GM19438 (cell line): ENCODE results near the gene NDUFS1.
"Not testable (repeated sequence)": the region's sequence is repeated elsewhere in the genome, so short reads cannot be mapped to it uniquely, and the experiment has no call there.

ENCODE experiments used
- ATAC-seq: cut with Tn5 transposase; IDR thresholded peaks from one replicate; pipeline ENCODE4 v1.9.1; 2021; ENCODE audit warnings: low read depth; ENCODE audit not compliant: unreplicated experiment

Gene NDUFS1

GRCh38 chr2:206163251-206163880, 4.1 kb upstream of the NDUFS1 start:
- no peak for ATAC-seq

- not testable (repeated sequence) for ATAC-seq
Measured at GRCh38 chr2:206162401-206162800, 3.2 kb upstream of the NDUFS1 start.

GRCh38 chr2:206160807-206161179, 1.5 kb upstream of the NDUFS1 start:
- ATAC-seq: no peak

GRCh38 chr2:206160125-206160806, 1.0 kb upstream of the NDUFS1 start:
- peak; percentile 52 for ATAC-seq

GRCh38 chr2:206158563-206159345, 490 bp downstream of the NDUFS1 start:
- ATAC-seq: peak; percentile 3

- ATAC-seq: not testable (repeated sequence)
Measured at GRCh38 chr2:206157014-206157413, 2.2 kb downstream of the NDUFS1 start.

GRCh38 chr2:206154197-206154596, 5.0 kb downstream of the NDUFS1 start:
- no peak for ATAC-seq

- ATAC-seq: no peak
Measured at GRCh38 chr2:206150631-206151030, 8.6 kb downstream of the NDUFS1 start.

- no peak for ATAC-seq
Measured at GRCh38 chr2:206150168-206150567, 9.1 kb downstream of the NDUFS1 start.

GRCh38 chr2:206149330-206149729, 9.9 kb downstream of the NDUFS1 start:
- no peak for ATAC-seq

GRCh38 chr2:206145665-206146064, 13.6 kb downstream of the NDUFS1 start:
- no peak for ATAC-seq

GRCh38 chr2:206144383-206144782, 14.9 kb downstream of the NDUFS1 start:
- ATAC-seq: no peak

GRCh38 chr2:206143451-206143850, 15.8 kb downstream of the NDUFS1 start:
- ATAC-seq: no peak

- no peak for ATAC-seq
Measured at GRCh38 chr2:206127656-206128055, 31.6 kb downstream of the NDUFS1 start.

GRCh38 chr2:206125901-206126300, 33.3 kb downstream of the NDUFS1 start:
- ATAC-seq: no peak

- not testable (repeated sequence) for ATAC-seq
Measured at GRCh38 chr2:206122569-206122968, 36.7 kb downstream of the NDUFS1 start.

GRCh38 chr2:206116278-206116677, 43.0 kb downstream of the NDUFS1 start:
- ATAC-seq: no peak

- ATAC-seq: no peak
Measured at GRCh38 chr2:206115026-206115578, 44.1 kb downstream of the NDUFS1 start.

- no peak for ATAC-seq
Measured at GRCh38 chr2:206112846-206113547, 46.2 kb downstream of the NDUFS1 start.

- no peak for ATAC-seq
Measured at GRCh38 chr2:206112108-206112507, 47.1 kb downstream of the NDUFS1 start.

- no peak for ATAC-seq
Measured at GRCh38 chr2:206108713-206109112, 50.5 kb downstream of the NDUFS1 start.
